UCSD-AML1 (cell line): ENCODE data around the gene FGFR4.
A peak's percentile ranks its signal among the peaks of the same experiment; 100 is the strongest.

Experiments used
- DNase-seq: peaks from one replicate; lab custom pipeline; 2025; ENCODE audit not compliant: unreplicated experiment; lab: John Stamatoyannopoulos, UW

FGFR4 gene

GRCh38 chr5:177131352-177132135 lies 44.8 kb downstream of the FGFR4 start:
- DNase-seq = no peak

GRCh38 chr5:177132136-177133095 lies 45.7 kb downstream of the FGFR4 start:
- no peak for DNase-seq

- DNase-seq = no peak
Observed at GRCh38 chr5:177133096-177133852, 46.6 kb downstream of the FGFR4 start, which contains the start of gene NSD1. Gene NSD1, plus strand, starts transcription at chr5:177133773. Its CDS starts 1,331 bp downstream, at chr5:177135104.

GRCh38 chr5:177133853-177134696 lies 47.4 kb downstream of the FGFR4 start:
- DNase-seq = peak; percentile 53

GRCh38 chr5:177134697-177135225 lies 48.0 kb downstream of the FGFR4 start:
- peak; percentile 48 for DNase-seq

GRCh38 chr5:177140312-177140711 lies 53.6 kb downstream of the FGFR4 start:
- no peak for DNase-seq

GRCh38 chr5:177141496-177141895 lies 54.8 kb downstream of the FGFR4 start:
- DNase-seq = no peak

GRCh38 chr5:177142098-177142611 lies 55.4 kb downstream of the FGFR4 start:
- no peak for DNase-seq

GRCh38 chr5:177142778-177143177 lies 56.1 kb downstream of the FGFR4 start:
- no peak for DNase-seq

GRCh38 chr5:177146891-177147638 lies 60.4 kb downstream of the FGFR4 start:
- DNase-seq = no peak
